Hepatocyte (in vitro differentiated cells): Measurements from ENCODE around the gene FAM117B. TPM values are rescaled to one million over a fixed set of nuclear protein-coding genes. Genes with fewer than 3 reads are reported as not detected.

Source experiments
- DNase-seq: peaks from one replicate; pipeline ENCODE4 v3.0.0-alpha.2; 2016; ENCODE audit warnings: low spot score
- H2AFZ ChIP-seq: fragments of 200-600 bp; sonication (generic); 2 replicates; pipeline ENCODE4 v1.6.0; 2016; ENCODE audit warnings: antibody characterized with exemption, mild to moderate bottlenecking
- H3K27ac ChIP-seq: fragments of 200-600 bp; sonication (generic); 2 replicates; pipeline ENCODE4 v1.5.1; 2016; ENCODE audit warnings: mild to moderate bottlenecking
- H3K27me3 ChIP-seq: fragments of 200-600 bp; sonication (generic); 2 replicates; pipeline ENCODE4 v1.6.1; 2016
- H3K36me3 ChIP-seq: fragments of 200-600 bp; sonication (generic); replicated peaks from 2 replicates; pipeline ENCODE4 v1.5.1; 2016; ENCODE audit warnings: low read depth; ENCODE audit not compliant: insufficient read depth
- H3K4me1 ChIP-seq: fragments of 200-600 bp; sonication (generic); 2 replicates; pipeline ENCODE4 v1.5.1; 2016; ENCODE audit warnings: mild to moderate bottlenecking, moderate library complexity; ENCODE audit not compliant: insufficient read depth
- H3K4me2 ChIP-seq: fragments of 200-600 bp; sonication (generic); 2 replicates; pipeline ENCODE4 v1.6.0; 2016
- H3K4me3 ChIP-seq: fragments of 200-600 bp; sonication (generic); 2 replicates; pipeline ENCODE4 v1.5.1; 2016; ENCODE audit warnings: mild to moderate bottlenecking
- H3K79me2 ChIP-seq: fragments of 200-600 bp; sonication (generic); 2 replicates; pipeline ENCODE4 v1.6.0; 2017; ENCODE audit warnings: mild to moderate bottlenecking
- H3K9me2 ChIP-seq: fragments of 200-600 bp; sonication (generic); replicated peaks from 2 replicates; pipeline ENCODE4 v1.6.0; 2017; ENCODE audit warnings: mild to moderate bottlenecking; ENCODE audit not compliant: insufficient read depth
- H3K9me3 ChIP-seq: fragments of 200-600 bp; sonication (generic); 2 replicates; pipeline ENCODE4 v1.5.1; 2016; ENCODE audit warnings: low read depth, mild to moderate bottlenecking
- H4K20me1 ChIP-seq: fragments of 200-600 bp; sonication (generic); 2 replicates; pipeline ENCODE4 v1.6.0; 2016; ENCODE audit warnings: mild to moderate bottlenecking; ENCODE audit not compliant: insufficient read depth, poor library complexity, severe bottlenecking
- CTCF ChIP-seq: fragments of 200-600 bp; sonication (generic); IDR thresholded peaks from 2 replicates; pipeline ENCODE4 v1.5.1; 2016; ENCODE audit warnings: antibody characterized with exemption, mild to moderate bottlenecking; ENCODE audit not compliant: poor library complexity
- EZH2 ChIP-seq: fragments of 200-600 bp; sonication (generic); IDR thresholded peaks from 2 replicates; pipeline ENCODE4 v1.6.1; 2016; ENCODE audit warnings: antibody characterized with exemption, mild to moderate bottlenecking, borderline replicate concordance
- EZH2phosphoT487 ChIP-seq: fragments of 200-600 bp; sonication (generic); IDR thresholded peaks from one replicate; pipeline ENCODE4 v1.6.1; 2018; ENCODE audit warnings: antibody characterized with exemption, mild to moderate bottlenecking, low read depth, moderate library complexity; ENCODE audit not compliant: unreplicated experiment, severe bottlenecking
- WGBS: methylation state at CpG from one replicate; pipeline ENCODE4 v1.1.6; 2016; ENCODE audit warnings: low lambda C conversion rate; ENCODE audit errors: missing lambda C conversion rate; 5-methylcytosine and 5-hydroxymethylcytosine counted together
- polyA plus RNA-seq: library from polyadenylated mRNA; unstranded; fragments of >200 nt; fragmentation: Nextera tagmentation; extraction: Ambion mirVana; gene quantifications from 2 replicates; pipeline ENCODE4 v1.2.1, GENCODE V29; 2016
- total RNA-seq: library from RNA; depleted of rRNA; stranded (reverse); fragments of >200 nt; gene quantifications from 2 replicates; pipeline ENCODE4 v1.2.3, GENCODE V29; 2014

FAM117B gene
- total and polyA plus RNA-seq, 2 experiments from 2014 or later = 9.0 to 13.8 TPM

DNA sequence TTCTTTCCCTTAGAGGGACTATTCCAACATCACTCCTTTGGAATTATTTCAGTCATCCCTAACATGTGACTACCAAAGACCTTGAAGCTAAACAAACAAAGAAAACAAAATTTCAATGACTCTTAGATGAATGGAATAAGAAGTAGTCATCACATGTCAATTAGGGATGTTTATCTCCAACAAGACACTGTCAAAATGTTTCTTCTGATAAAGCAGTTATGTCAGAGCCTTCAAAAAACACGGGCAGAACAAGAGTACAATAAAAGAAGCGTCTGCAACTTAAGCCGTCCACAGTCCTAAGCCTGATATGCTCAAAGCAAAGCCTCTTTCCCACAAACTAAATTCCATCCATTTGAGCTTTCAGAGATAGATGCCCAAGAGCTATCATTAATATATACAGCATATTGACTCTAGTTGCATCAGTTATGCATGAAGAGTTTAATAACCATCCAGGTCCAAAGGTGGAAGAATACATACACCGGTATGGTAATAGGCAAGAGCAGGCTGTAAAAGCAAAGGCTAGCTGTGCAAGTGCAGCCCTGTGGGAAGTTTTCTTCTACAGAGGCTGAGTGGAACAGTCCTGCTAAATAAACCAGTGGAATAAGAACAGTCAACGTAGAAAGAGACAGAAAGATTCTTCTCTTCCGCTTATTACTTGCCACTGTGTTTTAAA lies 138.7 kb downstream of the FAM117B start:
- Histone ChIP-seq H3K9me3 (no peaks in the 10 kb centered on the region), H3K4me2 (no peak overlapping the region), H3K4me3 (no peak overlapping the region), H3K36me3 (no peaks in the 10 kb centered on the region), H3K9me2 (no peaks in the 10 kb centered on the region), H4K20me1 (no peaks in the 10 kb centered on the region), H3K27ac (peak overlapping the region; percentile 29), H3K79me2 (no peaks in the 10 kb centered on the region), H3K27me3 (no peaks in the 10 kb centered on the region), H2AFZ (no peak overlapping the region), H3K4me1 (peaks cover 5% of the 10 kb centered on the region)
- no peak for TF ChIP-seq EZH2phosphoT487
- no peak for TF ChIP-seq EZH2
- TF ChIP-seq CTCF = no peak
- WGBS = 58% methylated on average over 6 of the region's 6 CpGs
- peak; percentile 14 for DNase-seq

GRCh38 chr2:202774104-202774503 lies 139.3 kb downstream of the FAM117B start:
- Histone ChIP-seq H4K20me1 (no peaks in the 10 kb centered on the region), H3K27ac (peak overlapping the region; percentile 29), H3K27me3 (no peaks in the 10 kb centered on the region), H3K9me2 (no peaks in the 10 kb centered on the region), H3K79me2 (no peaks in the 10 kb centered on the region), H3K4me2 (no peak overlapping the region), H3K36me3 (no peaks in the 10 kb centered on the region), H3K4me3 (no peak overlapping the region), H2AFZ (no peak overlapping the region), H3K4me1 (no peaks in the 10 kb centered on the region), H3K9me3 (no peaks in the 10 kb centered on the region)
- 98% methylated on average over 32 of the region's 37 CpGs for WGBS
- DNase-seq = no peak
- TF ChIP-seq EZH2 (no peak), EZH2phosphoT487 (no peak), CTCF (no peak)

DNA sequence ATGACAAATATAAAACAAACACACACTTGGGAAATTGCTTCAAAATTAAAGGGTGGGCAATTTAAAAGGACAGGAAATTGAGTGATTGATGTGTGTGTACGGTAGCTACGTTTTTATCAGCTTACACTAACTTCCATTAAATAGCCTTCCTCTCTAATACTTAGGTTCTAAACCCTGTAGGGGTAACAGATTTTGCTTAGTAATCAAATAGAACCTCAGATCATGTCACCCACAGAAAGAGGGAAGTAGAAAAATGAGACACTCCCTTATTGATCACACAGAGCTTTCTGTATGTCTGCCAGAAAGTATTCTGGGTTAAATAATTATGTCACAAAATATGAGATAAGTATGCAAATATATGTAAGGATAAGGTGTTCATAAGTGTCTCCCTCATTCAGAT lies 143.4 kb downstream of the FAM117B start:
- no peak overlapping the region for H3K27ac ChIP-seq
- WGBS = 78% methylated on average over 2 of the region's 2 CpGs
- DNase-seq = no peak

More for the DNA sequence above, 143.4 kb downstream of the FAM117B start:
- H2AFZ ChIP-seq = no peak overlapping the region
- no peaks in the 10 kb centered on the region for H3K9me2 ChIP-seq
- H3K4me3 ChIP-seq = no peak overlapping the region
- no peaks in the 10 kb centered on the region for H3K36me3 ChIP-seq
- H4K20me1 ChIP-seq = no peaks in the 10 kb centered on the region
- no peaks in the 10 kb centered on the region for H3K4me1 ChIP-seq
- TF ChIP-seq EZH2 (no peak), EZH2phosphoT487 (no peak), CTCF (no peak)
- no peaks in the 10 kb centered on the region for H3K27me3 ChIP-seq
- H3K9me3 ChIP-seq = no peaks in the 10 kb centered on the region
- H3K79me2 ChIP-seq = no peaks in the 10 kb centered on the region
- no peak overlapping the region for H3K4me2 ChIP-seq
